Measurements from ENCODE around the gene ARPC5. TPM values are rescaled to one million over a fixed set of nuclear protein-coding genes. Genes with fewer than 3 reads are reported as not detected.

The ARPC5 gene
- total RNA-seq, 1 donor from 2014 or later: 26.1 TPM

DNA sequence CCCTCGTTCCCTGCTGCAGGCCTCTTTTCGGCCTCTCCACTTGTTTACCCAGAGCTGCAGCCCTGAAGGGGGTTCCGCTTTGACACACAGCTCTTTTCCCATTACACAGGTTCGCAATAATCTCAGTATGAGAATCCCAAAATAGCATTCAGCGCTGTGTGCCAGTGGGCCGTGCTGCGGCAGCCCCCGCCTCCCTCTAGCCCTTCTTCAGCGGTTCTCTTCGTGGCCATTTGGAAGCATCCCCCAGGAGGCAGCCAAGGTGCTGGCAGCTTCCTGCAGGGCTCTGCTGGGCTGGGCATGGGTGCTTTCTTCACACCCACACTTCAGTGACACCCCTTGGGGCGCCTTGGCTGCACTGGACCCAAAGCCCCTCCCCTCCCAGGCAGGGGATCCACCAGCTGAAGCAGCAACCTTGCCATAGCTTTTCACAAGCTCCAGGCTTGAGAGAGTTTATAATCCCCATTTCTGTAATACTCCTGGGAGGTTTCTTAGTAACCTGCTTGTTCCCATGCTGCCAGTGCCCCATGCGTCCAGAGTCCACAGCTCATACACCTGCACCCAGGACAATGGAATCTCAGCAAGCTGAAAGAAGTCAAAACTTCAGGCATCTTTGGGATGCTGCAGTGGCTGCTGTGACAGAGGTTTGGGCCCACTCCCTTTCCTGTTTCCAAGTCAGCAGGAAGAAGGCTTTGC is 53.4 kb downstream of the ARPC5 start:
- Histone ChIP-seq H3K27me3 (ENCODE audit: control insufficient read depth in 3 of 3, insufficient read depth in 3 of 3, low read length in 3 of 3) (no peaks in the 10 kb centered on the region), H3K9me3 (ENCODE audit: control insufficient read depth in 3 of 3, low read length in 3 of 3) (no peaks in the 10 kb centered on the region), H3K4me3 (ENCODE audit: low read length in 3 of 3) (no peak overlapping the region), H3K36me3 (ENCODE audit: control insufficient read depth in 3 of 3, insufficient read depth in 3 of 3, low read length in 3 of 3) (no peaks in the 10 kb centered on the region), H3K4me1 (ENCODE audit: control insufficient read depth in 3 of 3, insufficient read depth in 3 of 3, low read length in 3 of 3) (peaks cover 2 to 11% (median 9%) of the 10 kb centered on the region in 3 donors), H3K9ac (ENCODE audit: low read depth in 1 of 3, low read length in 3 of 3) (no peak overlapping the region), H3K27ac (ENCODE audit: low read depth, low read length) (no peak overlapping the region)

DNA sequence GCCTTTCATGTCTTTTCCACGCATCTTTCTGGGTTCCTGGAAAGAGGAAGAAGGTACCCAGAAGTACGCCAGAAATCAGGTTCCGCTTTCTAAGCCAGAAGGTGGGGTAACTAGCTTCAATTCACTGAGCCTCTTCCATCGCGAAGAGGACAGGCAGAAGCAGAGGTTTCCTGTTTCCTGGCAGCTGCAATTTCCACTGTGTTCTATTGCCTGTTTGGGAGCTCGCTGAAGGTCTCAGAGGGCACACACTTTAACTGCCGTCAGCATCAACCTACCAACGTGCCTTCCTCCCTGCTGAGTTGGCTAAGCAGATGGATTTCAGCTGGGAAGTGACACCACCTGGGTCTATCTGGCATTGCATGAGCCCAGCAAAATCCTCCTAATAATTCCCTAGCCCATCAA is 55.3 kb downstream of the ARPC5 start:
- Histone ChIP-seq H3K4me3 (ENCODE audit: low read length in 3 of 3) (no peak overlapping the region), H3K9ac (ENCODE audit: low read depth in 1 of 3, low read length in 3 of 3) (no peak overlapping the region), H3K27me3 (ENCODE audit: control insufficient read depth in 3 of 3, insufficient read depth in 3 of 3, low read length in 3 of 3) (no peaks in the 10 kb centered on the region), H3K4me1 (ENCODE audit: control insufficient read depth in 3 of 3, insufficient read depth in 3 of 3, low read length in 3 of 3) (peaks cover 4 to 15% (median 11%) of the 10 kb centered on the region in 3 donors), H3K27ac (ENCODE audit: low read depth, low read length) (peak overlapping the region; percentile 31), H3K36me3 (ENCODE audit: control insufficient read depth in 3 of 3, insufficient read depth in 3 of 3, low read length in 3 of 3) (no peaks in the 10 kb centered on the region), H3K9me3 (ENCODE audit: control insufficient read depth in 3 of 3, low read length in 3 of 3) (no peaks in the 10 kb centered on the region)

DNA sequence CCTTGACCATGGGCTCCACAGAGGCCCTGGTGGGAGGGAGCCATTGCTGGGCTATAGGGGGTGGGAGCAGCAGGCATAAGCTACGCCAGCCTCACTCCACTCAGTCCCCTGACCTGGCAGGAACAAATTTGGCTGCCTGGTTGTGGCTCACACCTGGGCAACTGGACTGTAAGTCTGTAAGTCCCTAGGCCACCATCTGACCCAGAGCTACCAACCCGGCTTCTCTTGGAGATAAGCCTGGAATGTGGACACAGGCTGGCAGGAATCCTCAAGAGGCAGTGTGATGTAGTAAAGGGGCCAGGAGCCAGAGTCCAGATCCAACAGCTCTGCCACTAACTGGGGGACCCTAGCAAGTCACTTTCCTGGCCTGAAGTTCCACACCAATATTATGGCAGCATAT is 56.7 kb downstream of the ARPC5 start:
- no peak overlapping the region for H3K4me3 ChIP-seq (ENCODE audit: low read length in 3 of 3)
- no peaks in the 10 kb centered on the region for H3K9me3 ChIP-seq (ENCODE audit: control insufficient read depth in 3 of 3, low read length in 3 of 3)
- no peak overlapping the region for H3K9ac ChIP-seq (ENCODE audit: low read depth in 1 of 3, low read length in 3 of 3)
- no peak overlapping the region for H3K27ac ChIP-seq (ENCODE audit: low read depth, low read length)
- H3K4me1 ChIP-seq (ENCODE audit: control insufficient read depth in 3 of 3, insufficient read depth in 3 of 3, low read length in 3 of 3): peaks cover 4 to 15% (median 11%) of the 10 kb centered on the region in 3 donors
- H3K36me3 ChIP-seq (ENCODE audit: control insufficient read depth in 3 of 3, insufficient read depth in 3 of 3, low read length in 3 of 3): no peaks in the 10 kb centered on the region
- no peaks in the 10 kb centered on the region for H3K27me3 ChIP-seq (ENCODE audit: control insufficient read depth in 3 of 3, insufficient read depth in 3 of 3, low read length in 3 of 3)

DNA sequence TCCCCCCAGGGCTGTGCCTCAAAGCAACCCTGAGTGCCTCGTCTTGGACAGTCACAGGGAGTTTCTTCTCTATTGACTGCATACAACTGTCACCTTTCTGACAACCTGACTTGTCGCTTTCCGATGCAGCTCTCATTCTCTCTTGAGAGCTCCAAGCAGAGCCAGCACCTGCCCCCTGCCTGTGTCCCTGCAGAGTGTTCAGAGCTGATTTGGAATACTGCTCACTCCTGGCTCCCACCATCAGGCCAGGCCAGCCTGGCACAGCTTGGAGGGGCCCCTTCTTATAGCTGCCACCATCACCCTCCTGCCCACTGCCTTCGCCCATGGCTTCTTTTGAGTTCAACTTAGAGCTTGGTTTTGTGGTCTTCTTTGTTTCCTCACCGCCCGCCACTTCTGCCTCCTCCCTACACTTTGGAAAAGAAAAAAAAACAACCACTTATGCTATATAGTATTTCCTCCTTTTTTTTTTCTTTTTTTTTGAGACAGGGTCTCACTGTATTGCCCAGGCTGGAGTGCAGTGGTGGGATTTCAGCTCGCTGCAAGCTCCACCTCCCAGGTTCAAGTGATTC is 57.6 kb downstream of the ARPC5 start:
- Histone ChIP-seq H3K4me3 (ENCODE audit: low read length in 3 of 3) (no peak overlapping the region), H3K27ac (ENCODE audit: low read depth, low read length) (peak overlapping the region; percentile 62), H3K9me3 (ENCODE audit: control insufficient read depth in 3 of 3, low read length in 3 of 3) (no peaks in the 10 kb centered on the region), H3K36me3 (ENCODE audit: control insufficient read depth in 3 of 3, insufficient read depth in 3 of 3, low read length in 3 of 3) (no peaks in the 10 kb centered on the region), H3K9ac (ENCODE audit: low read depth in 1 of 3, low read length in 3 of 3) (no peak overlapping the region), H3K27me3 (ENCODE audit: control insufficient read depth in 3 of 3, insufficient read depth in 3 of 3, low read length in 3 of 3) (no peaks in the 10 kb centered on the region), H3K4me1 (ENCODE audit: control insufficient read depth in 3 of 3, insufficient read depth in 3 of 3, low read length in 3 of 3) (peaks cover 4 to 15% (median 11%) of the 10 kb centered on the region in 3 donors)

DNA sequence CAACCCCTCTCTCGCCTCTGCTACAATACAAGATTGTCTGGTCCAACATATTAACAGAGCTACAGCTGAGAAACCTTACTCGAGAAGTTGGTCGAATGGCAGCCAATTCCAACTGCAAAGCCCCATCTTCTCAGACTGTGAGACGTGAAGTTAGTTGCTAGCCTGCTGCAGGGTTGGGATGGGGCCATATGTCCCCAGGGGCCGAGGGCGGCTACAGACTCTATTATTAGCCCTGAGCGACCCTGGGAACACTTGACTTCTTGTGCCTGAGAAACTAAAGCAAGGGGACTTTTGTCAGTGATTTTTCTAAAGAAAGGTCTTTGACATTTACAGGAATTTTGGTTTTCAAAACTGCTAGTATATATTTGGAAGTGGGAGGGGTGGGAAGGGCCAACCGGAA is 59.0 kb downstream of the ARPC5 start:
- Histone ChIP-seq H3K27ac (ENCODE audit: low read depth, low read length) (peak overlapping the region; percentile 37), H3K27me3 (ENCODE audit: control insufficient read depth in 3 of 3, insufficient read depth in 3 of 3, low read length in 3 of 3) (no peaks in the 10 kb centered on the region), H3K4me3 (ENCODE audit: low read length in 3 of 3) (no peak overlapping the region), H3K9me3 (ENCODE audit: control insufficient read depth in 3 of 3, low read length in 3 of 3) (no peaks in the 10 kb centered on the region), H3K4me1 (ENCODE audit: control insufficient read depth in 3 of 3, insufficient read depth in 3 of 3, low read length in 3 of 3) (peaks cover 4 to 15% (median 11%) of the 10 kb centered on the region in 3 donors), H3K9ac (ENCODE audit: low read depth in 1 of 3, low read length in 3 of 3) (no peak overlapping the region), H3K36me3 (ENCODE audit: control insufficient read depth in 3 of 3, insufficient read depth in 3 of 3, low read length in 3 of 3) (no peaks in the 10 kb centered on the region)

DNA sequence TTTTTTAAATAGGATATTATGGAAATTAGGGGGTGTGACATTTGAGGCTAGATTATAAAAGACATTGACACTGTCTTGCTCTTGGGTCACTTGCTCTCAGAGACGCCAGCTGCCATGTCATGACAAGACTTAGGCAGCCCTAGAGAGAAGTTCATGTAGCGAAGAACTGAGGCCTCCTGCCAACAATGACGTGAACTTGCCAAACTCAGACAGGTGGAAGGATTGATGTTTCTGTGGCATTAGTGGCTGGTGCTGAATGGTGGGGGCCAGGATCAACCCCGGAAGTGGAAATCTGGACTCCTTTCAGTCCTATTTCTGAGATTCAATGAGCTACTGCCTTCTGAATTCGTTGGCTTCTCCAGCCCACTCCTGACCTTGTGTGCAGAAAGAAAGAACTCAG is 60.0 kb downstream of the ARPC5 start:
- peaks cover 4 to 15% (median 11%) of the 10 kb centered on the region in 3 donors for H3K4me1 ChIP-seq (ENCODE audit: control insufficient read depth in 3 of 3, insufficient read depth in 3 of 3, low read length in 3 of 3)
- no peak overlapping the region for H3K4me3 ChIP-seq (ENCODE audit: low read length in 3 of 3)
- no peaks in the 10 kb centered on the region for H3K27me3 ChIP-seq (ENCODE audit: control insufficient read depth in 3 of 3, insufficient read depth in 3 of 3, low read length in 3 of 3)
- H3K27ac ChIP-seq (ENCODE audit: low read depth, low read length): peak overlapping the region; percentile 37
- H3K9ac ChIP-seq (ENCODE audit: low read depth in 1 of 3, low read length in 3 of 3): no peak overlapping the region
- no peaks in the 10 kb centered on the region for H3K36me3 ChIP-seq (ENCODE audit: control insufficient read depth in 3 of 3, insufficient read depth in 3 of 3, low read length in 3 of 3)
- no peaks in the 10 kb centered on the region for H3K9me3 ChIP-seq (ENCODE audit: control insufficient read depth in 3 of 3, low read length in 3 of 3)

DNA sequence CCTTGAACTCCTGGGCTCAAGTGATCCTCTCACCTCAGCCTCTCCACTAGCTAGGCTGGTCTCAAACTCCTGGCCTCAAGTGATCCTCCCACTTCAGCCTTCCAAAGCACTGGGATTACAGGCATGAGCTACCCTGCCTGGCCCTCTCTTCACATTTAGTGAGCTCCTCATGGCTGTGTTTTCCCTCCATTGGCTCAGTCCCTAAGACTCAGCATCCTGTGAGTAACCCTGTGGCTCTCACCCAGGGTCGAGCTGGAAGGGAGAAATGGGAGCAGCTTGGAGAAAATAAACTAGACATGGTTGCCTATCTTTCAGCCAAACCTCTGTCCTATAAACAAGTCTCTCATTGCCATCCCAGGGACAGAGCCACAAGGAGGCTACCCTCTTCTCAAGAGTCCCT is 62.9 kb downstream of the ARPC5 start:
- Histone ChIP-seq H3K27ac (ENCODE audit: low read depth, low read length) (no peak overlapping the region), H3K4me1 (ENCODE audit: control insufficient read depth in 3 of 3, insufficient read depth in 3 of 3, low read length in 3 of 3) (peaks cover 2 to 13% (median 3%) of the 10 kb centered on the region in 3 donors), H3K27me3 (ENCODE audit: control insufficient read depth in 3 of 3, insufficient read depth in 3 of 3, low read length in 3 of 3) (no peaks in the 10 kb centered on the region), H3K36me3 (ENCODE audit: control insufficient read depth in 3 of 3, insufficient read depth in 3 of 3, low read length in 3 of 3) (no peaks in the 10 kb centered on the region), H3K4me3 (ENCODE audit: low read length in 3 of 3) (no peak overlapping the region), H3K9me3 (ENCODE audit: control insufficient read depth in 3 of 3, low read length in 3 of 3) (no peaks in the 10 kb centered on the region), H3K9ac (ENCODE audit: low read depth in 1 of 3, low read length in 3 of 3) (no peak overlapping the region)

DNA sequence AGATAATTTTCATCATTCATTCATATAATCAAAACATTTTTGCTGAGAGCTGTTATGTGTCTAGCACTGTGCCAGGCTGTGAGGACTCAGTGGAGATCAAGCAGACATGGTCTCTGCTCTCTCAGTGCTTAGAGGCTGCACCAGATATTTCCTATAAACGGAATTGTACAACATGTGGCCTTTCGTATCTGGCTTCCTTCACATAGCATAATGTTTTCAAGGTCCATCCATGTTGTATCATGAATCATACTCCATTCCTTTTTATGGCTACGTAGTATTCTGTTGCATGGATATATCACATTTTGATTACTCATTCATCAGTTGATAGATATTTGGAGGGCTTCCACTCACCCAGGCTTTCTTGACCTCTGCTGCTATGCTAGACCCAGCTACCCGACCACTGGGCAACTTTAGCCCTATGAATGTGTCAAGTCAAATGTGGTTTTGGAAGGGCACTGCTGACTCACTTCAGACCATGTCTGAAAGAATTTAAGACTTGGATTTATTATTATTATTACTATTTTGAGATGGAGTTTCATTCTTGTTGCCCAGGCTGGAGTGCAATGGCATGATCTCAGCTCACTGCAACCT is 63.8 kb downstream of the ARPC5 start:
- Histone ChIP-seq H3K27me3 (ENCODE audit: control insufficient read depth in 3 of 3, insufficient read depth in 3 of 3, low read length in 3 of 3) (no peaks in the 10 kb centered on the region), H3K27ac (ENCODE audit: low read depth, low read length) (no peak overlapping the region), H3K4me3 (ENCODE audit: low read length in 3 of 3) (no peak overlapping the region), H3K9ac (ENCODE audit: low read depth in 1 of 3, low read length in 3 of 3) (no peak overlapping the region), H3K4me1 (ENCODE audit: control insufficient read depth in 3 of 3, insufficient read depth in 3 of 3, low read length in 3 of 3) (peaks cover 9 to 13% (median 10%) of the 10 kb centered on the region in 3 donors), H3K9me3 (ENCODE audit: control insufficient read depth in 3 of 3, low read length in 3 of 3) (no peaks in the 10 kb centered on the region), H3K36me3 (ENCODE audit: control insufficient read depth in 3 of 3, insufficient read depth in 3 of 3, low read length in 3 of 3) (no peaks in the 10 kb centered on the region)
